Type B pancreatic cell (in vitro differentiated cells): Measurements from ENCODE around the gene FRK. TPM values are rescaled to one million over a fixed set of nuclear protein-coding genes. Genes with fewer than 3 reads are reported as not detected.
"Not testable (repeated sequence)": the region's sequence is repeated elsewhere in the genome, so short reads cannot be mapped to it uniquely, and the experiment has no call there.

ENCODE experiments used
- DNase-seq: peaks from one replicate; pipeline ENCODE4 v3.0.0; 2021; ENCODE audit warnings: mixed read lengths; ENCODE audit not compliant: unreplicated experiment; ENCODE audit errors: extremely low spot score
- H3K27ac Mint-ChIP-seq: 2 replicates; pipeline ENCODE4 v1.8.0; 2021; ENCODE audit warnings: mild to moderate bottlenecking, mixed read lengths
- H3K27me3 Mint-ChIP-seq: 2 replicates; pipeline ENCODE4 v1.8.0; 2021; ENCODE audit warnings: mixed read lengths
- H3K36me3 Mint-ChIP-seq: 2 replicates; pipeline ENCODE4 v1.8.0; 2021; ENCODE audit warnings: mixed read lengths
- H3K4me1 Mint-ChIP-seq: one replicate; pipeline ENCODE4 v1.8.0; 2021; ENCODE audit warnings: mixed read lengths; ENCODE audit not compliant: unreplicated experiment
- H3K4me3 Mint-ChIP-seq: 2 replicates; pipeline ENCODE4 v1.8.0; 2021; ENCODE audit warnings: mild to moderate bottlenecking, mixed read lengths
- H3K9me3 Mint-ChIP-seq: 2 replicates; pipeline ENCODE4 v1.8.0; 2021; ENCODE audit warnings: mixed read lengths
- CTCF ChIP-seq: fragments of 200-600 bp; sonication (generic); conservative IDR thresholded peaks from 2 replicates; pipeline ENCODE4 v1.5.0; 2021; ENCODE audit warnings: antibody characterized with exemption, mild to moderate bottlenecking
- total RNA-seq: library from RNA; stranded (reverse); gene quantifications from 2 replicates; pipeline ENCODE4 v1.2.1, GENCODE V29; 2021; ENCODE audit warnings: low replicate concordance

FRK gene
- total RNA-seq, 1 donor from 2014 or later: 6.2 TPM

GRCh38 chr6:116051244-116051643 lies 9.4 kb downstream of the FRK start:
- Mint-ChIP-seq H3K9me3 (no peaks in the 10 kb centered on the region), H3K27me3 (no peaks in the 10 kb centered on the region), H3K4me3 (no peak overlapping the region), H3K4me1 (peaks cover 4% of the 10 kb centered on the region), H3K36me3 (peaks cover 10% of the 10 kb centered on the region), H3K27ac (no peak overlapping the region)
- no peak for TF ChIP-seq CTCF
- no peak for DNase-seq

GRCh38 chr6:116050737-116051136 lies 10.0 kb downstream of the FRK start:
- TF ChIP-seq CTCF: no peak
- Mint-ChIP-seq H3K36me3 (peaks cover 9% of the 10 kb centered on the region), H3K27ac (no peak overlapping the region), H3K9me3 (no peaks in the 10 kb centered on the region), H3K4me1 (peaks cover 2% of the 10 kb centered on the region), H3K4me3 (no peak overlapping the region), H3K27me3 (no peaks in the 10 kb centered on the region)
- no peak for DNase-seq

- Mint-ChIP-seq H3K4me1 (no peaks in the 10 kb centered on the region), H3K27ac (no peak overlapping the region), H3K4me3 (no peak overlapping the region), H3K27me3 (no peaks in the 10 kb centered on the region), H3K9me3 (no peaks in the 10 kb centered on the region), H3K36me3 (peaks cover 10% of the 10 kb centered on the region)
- no peak for DNase-seq
- no peak for TF ChIP-seq CTCF
Observed at GRCh38 chr6:116049321-116049720, 11.4 kb downstream of the FRK start.

- Mint-ChIP-seq H3K4me1 (no peaks in the 10 kb centered on the region), H3K27me3 (no peaks in the 10 kb centered on the region), H3K27ac (no peak overlapping the region), H3K36me3 (peaks cover 7% of the 10 kb centered on the region), H3K9me3 (peaks cover 12% of the 10 kb centered on the region), H3K4me3 (no peak overlapping the region)
- TF ChIP-seq CTCF: no peak
- no peak for DNase-seq
Observed at GRCh38 chr6:116047173-116047933, 13.3 kb downstream of the FRK start.

- Mint-ChIP-seq H3K36me3 (peaks cover 6% of the 10 kb centered on the region), H3K4me3 (no peak overlapping the region), H3K27me3 (no peaks in the 10 kb centered on the region), H3K27ac (no peak overlapping the region), H3K9me3 (peaks cover 13% of the 10 kb centered on the region), H3K4me1 (no peaks in the 10 kb centered on the region)
- no peak for TF ChIP-seq CTCF
- DNase-seq: no peak
Observed at GRCh38 chr6:116046737-116047136, 14.0 kb downstream of the FRK start.

GRCh38 chr6:116046272-116046671 lies 14.4 kb downstream of the FRK start:
- DNase-seq, H3K36me3 Mint-ChIP-seq, H3K27ac Mint-ChIP-seq, H3K4me3 Mint-ChIP-seq, H3K4me1 Mint-ChIP-seq, H3K27me3 Mint-ChIP-seq: not testable (repeated sequence)
- peaks cover 13% of the 10 kb centered on the region for H3K9me3 Mint-ChIP-seq
